Activated naive CD4-positive, alpha-beta T cell treated with anti-CD3 and anti-CD28 coated beads, Interleukin-2, amount 50 U/mL, for 24 hours (primary cell): ENCODE data around the gene GALC.

Source experiments
- H3K27ac Mint-ChIP-seq: one replicate; pipeline ENCODE4 v1.8.0; 2021; ENCODE audit warnings: mild to moderate bottlenecking, mixed read lengths
- H3K27me3 Mint-ChIP-seq: one replicate; pipeline ENCODE4 v1.8.0; 2021; ENCODE audit warnings: mixed read lengths
- H3K36me3 Mint-ChIP-seq: one replicate; pipeline ENCODE4 v1.8.0; 2021; ENCODE audit warnings: mixed read lengths
- H3K4me1 Mint-ChIP-seq: one replicate; pipeline ENCODE4 v1.8.0; 2021; ENCODE audit warnings: mixed read lengths
- H3K4me3 Mint-ChIP-seq: one replicate; pipeline ENCODE4 v1.8.0; 2021; ENCODE audit warnings: mild to moderate bottlenecking, mixed read lengths
- H3K9me3 Mint-ChIP-seq: one replicate; pipeline ENCODE4 v1.8.0; 2021; ENCODE audit warnings: mixed read lengths

GALC gene

GRCh38 chr14:87940894-87941293 lies 52.1 kb downstream of the GALC start:
- Mint-ChIP-seq H3K27me3 (no peaks in the 10 kb centered on the region), H3K36me3 (peaks cover 17% of the 10 kb centered on the region), H3K4me3 (no peak overlapping the region), H3K9me3 (no peaks in the 10 kb centered on the region), H3K27ac (no peak overlapping the region), H3K4me1 (peaks cover 6% of the 10 kb centered on the region)

GRCh38 chr14:87940382-87940781 lies 52.6 kb downstream of the GALC start:
- no peak overlapping the region for H3K4me3 Mint-ChIP-seq
- no peaks in the 10 kb centered on the region for H3K9me3 Mint-ChIP-seq
- H3K36me3 Mint-ChIP-seq = peaks cover 19% of the 10 kb centered on the region
- H3K27ac Mint-ChIP-seq = no peak overlapping the region
- no peaks in the 10 kb centered on the region for H3K27me3 Mint-ChIP-seq
- H3K4me1 Mint-ChIP-seq = peaks cover 6% of the 10 kb centered on the region

DNA sequence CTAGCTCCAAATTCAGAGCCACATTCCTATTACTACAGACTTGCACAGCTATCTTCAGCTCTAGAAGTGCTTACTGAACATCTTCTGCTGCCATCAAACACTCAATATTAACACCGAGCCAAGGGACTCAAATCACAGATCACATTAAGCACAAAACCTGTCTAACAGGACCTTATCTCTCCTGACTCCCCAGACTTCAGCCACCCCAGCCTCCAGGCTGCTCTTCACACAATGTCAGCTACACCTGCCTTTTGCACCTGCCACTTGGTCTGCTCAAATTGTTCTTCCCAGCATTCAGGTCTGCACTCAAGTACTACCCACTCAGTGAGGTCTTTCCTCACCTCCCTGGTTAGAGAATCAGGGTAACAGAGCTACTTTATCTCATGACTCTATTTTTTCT lies 57.1 kb downstream of the GALC start:
- H3K9me3 Mint-ChIP-seq = no peaks in the 10 kb centered on the region
- no peaks in the 10 kb centered on the region for H3K27me3 Mint-ChIP-seq
- H3K4me3 Mint-ChIP-seq = no peak overlapping the region
- no peak overlapping the region for H3K27ac Mint-ChIP-seq
- peaks cover 6% of the 10 kb centered on the region for H3K4me1 Mint-ChIP-seq
- peaks cover 27% of the 10 kb centered on the region for H3K36me3 Mint-ChIP-seq

- Mint-ChIP-seq H3K27ac (no peak overlapping the region), H3K36me3 (peaks cover 32% of the 10 kb centered on the region)
Observed at GRCh38 chr14:87935081-87935828, 57.7 kb downstream of the GALC start.

DNA sequence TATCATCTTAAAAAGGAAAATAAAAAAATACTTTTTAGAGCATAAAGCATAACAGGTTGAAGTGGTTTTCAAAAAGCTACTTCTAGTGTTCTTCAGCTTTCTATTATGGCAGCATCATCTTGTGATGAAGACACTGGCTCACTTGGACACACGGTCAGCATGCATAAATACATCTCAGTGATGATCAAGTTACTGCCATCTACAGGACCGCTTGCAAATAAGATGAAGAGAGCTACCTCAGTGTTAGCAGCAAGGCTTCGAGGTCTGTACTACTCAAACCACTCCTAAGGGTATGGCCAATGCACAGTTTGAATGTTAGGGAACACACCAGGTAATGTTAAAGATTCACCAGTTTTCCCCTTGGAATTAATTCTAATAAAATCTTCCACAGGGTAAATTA lies 58.8 kb downstream of the GALC start:
- H3K36me3 Mint-ChIP-seq = peaks cover 40% of the 10 kb centered on the region
- H3K4me1 Mint-ChIP-seq = peaks cover 6% of the 10 kb centered on the region
- H3K9me3 Mint-ChIP-seq = no peaks in the 10 kb centered on the region
- no peaks in the 10 kb centered on the region for H3K27me3 Mint-ChIP-seq
- H3K27ac Mint-ChIP-seq = no peak overlapping the region
- H3K4me3 Mint-ChIP-seq = no peak overlapping the region

More at GRCh38 chr14:87935081-87935828, 57.7 kb downstream of the GALC start:
- Mint-ChIP-seq H3K9me3 (no peaks in the 10 kb centered on the region), H3K4me1 (peaks cover 6% of the 10 kb centered on the region), H3K27me3 (no peaks in the 10 kb centered on the region), H3K4me3 (no peak overlapping the region)

DNA sequence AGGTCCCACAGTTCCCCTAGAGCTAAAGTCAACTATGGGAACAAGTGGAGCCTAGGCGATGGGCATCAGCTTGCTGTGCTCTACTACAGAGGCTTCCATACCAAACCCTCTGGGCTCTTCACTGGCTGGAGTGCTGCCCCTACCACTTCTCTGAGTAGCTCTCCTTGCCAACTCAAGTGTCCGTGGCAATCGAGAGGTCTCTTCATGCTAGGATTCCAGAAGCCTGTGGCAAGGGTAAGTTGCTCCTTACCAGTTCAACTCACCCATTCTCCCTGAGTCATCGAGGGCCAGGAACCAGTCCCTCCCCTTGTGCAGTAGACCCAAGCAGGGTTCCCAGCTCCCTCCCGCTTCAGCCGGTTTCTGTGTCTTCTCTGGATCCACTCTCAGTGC lies 76.1 kb downstream of the GALC start:
- no peaks in the 10 kb centered on the region for H3K4me1 Mint-ChIP-seq
- H3K36me3 Mint-ChIP-seq = peaks cover 12% of the 10 kb centered on the region
- H3K9me3 Mint-ChIP-seq = peaks cover 27% of the 10 kb centered on the region
- no peak overlapping the region for H3K27ac Mint-ChIP-seq
- peaks cover 21% of the 10 kb centered on the region for H3K27me3 Mint-ChIP-seq
- H3K4me3 Mint-ChIP-seq = no peak overlapping the region

DNA sequence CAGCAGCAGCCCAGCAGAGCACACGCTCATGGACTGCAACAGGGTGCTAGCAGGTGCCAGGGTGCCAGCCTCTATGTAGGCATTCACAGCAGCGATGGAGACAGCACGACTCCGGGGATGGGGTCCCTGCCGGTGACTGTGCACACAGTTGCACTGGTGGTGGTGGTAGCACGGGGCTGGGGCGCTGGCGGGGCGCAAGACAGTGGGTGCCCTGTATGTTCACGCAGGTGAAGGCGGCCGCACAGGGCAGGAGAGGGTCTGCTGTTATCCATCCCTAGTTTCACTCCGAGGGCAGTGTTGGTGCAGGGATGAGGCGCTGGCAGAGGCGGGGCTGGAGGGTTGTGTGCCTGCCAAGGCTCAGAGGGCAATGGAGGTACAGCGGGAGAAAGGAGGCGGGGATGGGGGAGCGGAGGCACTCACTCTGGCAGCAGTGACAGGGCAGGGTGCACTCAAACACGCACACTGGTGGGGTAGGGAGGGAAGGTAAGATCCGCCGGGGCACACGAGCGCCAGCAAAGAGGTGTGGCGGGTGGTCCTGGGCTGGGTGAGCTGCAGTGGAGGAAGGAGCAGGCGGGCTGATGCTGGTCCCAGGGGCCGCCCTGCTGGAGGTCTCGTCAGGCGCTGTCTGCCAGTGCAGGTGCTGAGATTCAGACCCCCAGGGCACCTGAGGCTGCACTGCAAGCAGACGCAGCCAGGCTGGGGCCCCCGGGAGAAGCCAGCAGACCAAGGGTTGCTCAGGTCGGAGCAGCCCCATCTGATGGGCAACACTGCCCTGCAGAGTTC lies 76.7 kb downstream of the GALC start:
- Mint-ChIP-seq H3K27ac (no peak overlapping the region), H3K27me3 (peaks cover 21% of the 10 kb centered on the region), H3K4me1 (no peaks in the 10 kb centered on the region), H3K4me3 (no peak overlapping the region), H3K9me3 (peaks cover 33% of the 10 kb centered on the region), H3K36me3 (peaks cover 12% of the 10 kb centered on the region)

- Mint-ChIP-seq H3K9me3 (peaks cover 19% of the 10 kb centered on the region), H3K36me3 (peaks cover 2% of the 10 kb centered on the region), H3K27me3 (peaks cover 8% of the 10 kb centered on the region), H3K27ac (no peak overlapping the region), H3K4me3 (no peak overlapping the region), H3K4me1 (no peaks in the 10 kb centered on the region)
Observed at GRCh38 chr14:87908550-87908949, 84.4 kb downstream of the GALC start.

DNA sequence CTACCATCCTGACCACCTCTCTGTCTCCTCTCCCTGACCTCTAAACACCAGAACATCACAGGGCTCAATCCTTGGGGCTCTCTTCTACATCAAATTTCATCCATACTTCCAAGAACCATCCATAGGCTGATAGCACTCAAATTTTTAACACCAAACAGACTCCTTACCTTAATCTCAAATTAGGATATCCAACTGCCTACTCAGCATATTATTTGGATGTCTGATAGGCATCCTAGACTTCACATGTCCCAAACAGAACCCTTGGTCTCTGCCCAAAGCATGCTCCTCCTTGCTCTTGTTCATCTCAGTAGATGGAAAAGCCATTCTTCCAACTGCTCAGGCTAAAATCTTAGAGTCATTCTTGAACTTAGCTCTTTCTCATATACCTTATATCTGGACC lies 91.3 kb downstream of the GALC start:
- Mint-ChIP-seq H3K4me3 (no peak overlapping the region), H3K27me3 (peaks cover 18% of the 10 kb centered on the region), H3K27ac (no peak overlapping the region), H3K4me1 (no peaks in the 10 kb centered on the region), H3K36me3 (no peaks in the 10 kb centered on the region), H3K9me3 (no peaks in the 10 kb centered on the region)

GRCh38 chr14:87901236-87901635 lies 91.7 kb downstream of the GALC start:
- no peaks in the 10 kb centered on the region for H3K4me1 Mint-ChIP-seq
- H3K4me3 Mint-ChIP-seq = no peak overlapping the region
- H3K27me3 Mint-ChIP-seq = peaks cover 18% of the 10 kb centered on the region
- no peaks in the 10 kb centered on the region for H3K36me3 Mint-ChIP-seq
- H3K27ac Mint-ChIP-seq = no peak overlapping the region
- H3K9me3 Mint-ChIP-seq = no peaks in the 10 kb centered on the region

DNA sequence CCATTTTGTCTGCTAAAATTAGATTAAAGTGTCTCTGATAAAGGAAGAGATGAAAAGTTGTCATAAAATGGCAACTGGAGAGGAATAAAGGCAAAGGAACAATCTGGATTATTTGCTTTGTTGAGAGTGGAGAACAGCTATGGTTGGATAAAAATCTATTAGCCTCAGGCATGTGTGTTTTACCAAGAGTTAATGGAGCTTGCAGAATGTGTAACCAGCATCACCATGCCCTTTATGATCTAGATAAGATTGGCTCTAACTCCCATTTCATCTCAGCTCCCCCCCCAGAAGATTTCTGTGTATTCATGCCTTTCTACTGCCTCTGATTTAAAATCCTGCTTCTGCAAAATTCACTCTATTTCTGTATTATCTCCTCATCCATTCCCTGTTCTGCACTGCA lies 93.8 kb downstream of the GALC start:
- no peaks in the 10 kb centered on the region for H3K9me3 Mint-ChIP-seq
- H3K4me3 Mint-ChIP-seq = no peak overlapping the region
- peaks cover 17% of the 10 kb centered on the region for H3K27me3 Mint-ChIP-seq
- H3K36me3 Mint-ChIP-seq = no peaks in the 10 kb centered on the region
- H3K4me1 Mint-ChIP-seq = no peaks in the 10 kb centered on the region
- H3K27ac Mint-ChIP-seq = no peak overlapping the region

- H3K27ac Mint-ChIP-seq = no peak overlapping the region
- H3K4me3 Mint-ChIP-seq = no peak overlapping the region
Observed at GRCh38 chr14:87898301-87898700, 94.7 kb downstream of the GALC start.

GRCh38 chr14:87896393-87897380 lies 96.3 kb downstream of the GALC start:
- no peaks in the 10 kb centered on the region for H3K4me1 Mint-ChIP-seq
- H3K27ac Mint-ChIP-seq = no peak overlapping the region

More at GRCh38 chr14:87898301-87898700, 94.7 kb downstream of the GALC start:
- no peaks in the 10 kb centered on the region for H3K4me1 Mint-ChIP-seq
- H3K36me3 Mint-ChIP-seq = no peaks in the 10 kb centered on the region
- no peaks in the 10 kb centered on the region for H3K9me3 Mint-ChIP-seq
- H3K27me3 Mint-ChIP-seq = peaks cover 13% of the 10 kb centered on the region

GRCh38 chr14:87894920-87895319 lies 98.1 kb downstream of the GALC start:
- no peak overlapping the region for H3K27ac Mint-ChIP-seq
- H3K27me3 Mint-ChIP-seq = peaks cover 13% of the 10 kb centered on the region
- no peaks in the 10 kb centered on the region for H3K4me1 Mint-ChIP-seq
- no peaks in the 10 kb centered on the region for H3K36me3 Mint-ChIP-seq
- no peaks in the 10 kb centered on the region for H3K9me3 Mint-ChIP-seq
- H3K4me3 Mint-ChIP-seq = no peak overlapping the region

More at GRCh38 chr14:87896393-87897380, 96.3 kb downstream of the GALC start:
- Mint-ChIP-seq H3K4me3 (no peak overlapping the region), H3K36me3 (no peaks in the 10 kb centered on the region), H3K27me3 (peaks cover 13% of the 10 kb centered on the region), H3K9me3 (no peaks in the 10 kb centered on the region)

DNA sequence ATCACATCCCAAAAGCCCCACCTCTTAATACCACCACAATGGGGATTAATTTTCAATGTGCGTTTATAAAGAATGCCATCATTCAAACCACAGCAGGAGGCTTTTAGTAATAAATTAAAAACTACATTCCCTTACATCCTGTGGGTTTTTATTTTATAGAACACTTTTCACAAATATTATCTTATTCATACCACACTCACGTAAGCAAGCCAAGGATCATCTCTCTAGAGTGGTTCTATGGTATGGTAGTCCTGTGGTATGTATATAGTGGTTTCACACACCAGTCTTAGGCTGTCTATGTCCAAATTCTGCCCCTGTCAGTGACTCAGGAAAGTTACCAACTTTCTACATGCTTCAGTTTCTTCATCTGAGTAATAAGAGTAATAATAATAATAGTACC lies 100.2 kb downstream of the GALC start:
- Mint-ChIP-seq H3K4me1 (no peaks in the 10 kb centered on the region), H3K36me3 (no peaks in the 10 kb centered on the region), H3K9me3 (no peaks in the 10 kb centered on the region), H3K27me3 (peaks cover 12% of the 10 kb centered on the region), H3K4me3 (no peak overlapping the region), H3K27ac (no peak overlapping the region)
